GM12874 (cell line): ENCODE measurements around the gene SHISA6.

Experiments
- TF ChIP-seq, protein P1 (sequence below): IDR thresholded peaks from 2 replicates; pipeline ENCODE4 v1.5.1; 2011; ENCODE audit warnings: low read depth, mild to moderate bottlenecking, control low read depth, low read length, moderate library complexity; ENCODE audit not compliant: insufficient read depth

SHISA6 gene

GRCh38 chr17:11318207-11318606 is 77.2 kb downstream of the SHISA6 start:
- TF ChIP-seq, protein P1, sequence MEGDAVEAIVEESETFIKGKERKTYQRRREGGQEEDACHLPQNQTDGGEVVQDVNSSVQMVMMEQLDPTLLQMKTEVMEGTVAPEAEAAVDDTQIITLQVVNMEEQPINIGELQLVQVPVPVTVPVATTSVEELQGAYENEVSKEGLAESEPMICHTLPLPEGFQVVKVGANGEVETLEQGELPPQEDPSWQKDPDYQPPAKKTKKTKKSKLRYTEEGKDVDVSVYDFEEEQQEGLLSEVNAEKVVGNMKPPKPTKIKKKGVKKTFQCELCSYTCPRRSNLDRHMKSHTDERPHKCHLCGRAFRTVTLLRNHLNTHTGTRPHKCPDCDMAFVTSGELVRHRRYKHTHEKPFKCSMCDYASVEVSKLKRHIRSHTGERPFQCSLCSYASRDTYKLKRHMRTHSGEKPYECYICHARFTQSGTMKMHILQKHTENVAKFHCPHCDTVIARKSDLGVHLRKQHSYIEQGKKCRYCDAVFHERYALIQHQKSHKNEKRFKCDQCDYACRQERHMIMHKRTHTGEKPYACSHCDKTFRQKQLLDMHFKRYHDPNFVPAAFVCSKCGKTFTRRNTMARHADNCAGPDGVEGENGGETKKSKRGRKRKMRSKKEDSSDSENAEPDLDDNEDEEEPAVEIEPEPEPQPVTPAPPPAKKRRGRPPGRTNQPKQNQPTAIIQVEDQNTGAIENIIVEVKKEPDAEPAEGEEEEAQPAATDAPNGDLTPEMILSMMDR: no peak

DNA sequence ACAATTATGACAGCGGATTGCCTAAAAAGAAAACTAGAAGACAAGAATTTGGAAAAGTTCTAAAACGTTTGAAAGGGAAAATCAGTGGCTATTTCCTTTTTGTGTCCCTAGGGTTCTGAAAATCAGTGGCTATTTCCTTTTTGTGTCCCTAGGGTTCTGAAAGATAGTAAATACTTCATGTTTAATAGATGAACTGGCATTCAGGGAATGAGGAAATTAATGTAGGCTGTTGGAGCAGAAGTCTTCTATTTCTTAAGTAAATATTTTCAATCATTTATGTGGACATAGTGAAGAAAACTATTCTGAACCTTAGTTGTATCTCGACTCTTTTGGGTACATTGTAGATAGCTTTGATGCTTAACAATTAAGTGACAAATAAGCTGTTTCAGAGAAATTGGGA is 78.9 kb downstream of the SHISA6 start:
- TF ChIP-seq, protein P1: no peak

DNA sequence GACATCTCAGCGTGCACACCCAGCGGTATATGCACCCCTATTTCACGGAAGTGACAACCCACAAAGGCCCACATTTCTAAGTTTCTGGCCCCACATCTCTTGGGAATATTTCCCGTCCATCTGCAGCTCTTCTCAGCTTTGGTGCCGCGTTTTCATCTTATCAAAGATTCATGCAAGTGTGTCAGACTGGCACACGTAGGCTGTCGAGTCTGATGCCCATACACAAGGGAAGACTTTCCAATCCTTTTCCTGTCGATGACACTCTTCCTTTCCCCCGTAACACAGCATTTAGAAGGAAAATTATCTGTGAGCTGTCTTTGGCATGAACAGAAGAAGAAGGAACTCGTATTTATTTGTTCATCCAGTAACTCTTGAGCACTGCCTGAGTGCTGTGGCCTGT is 83.0 kb downstream of the SHISA6 start:
- TF ChIP-seq, protein P1: no peak

GRCh38 chr17:11324846-11325420 is 83.9 kb downstream of the SHISA6 start:
- TF ChIP-seq, protein P1: no peak

GRCh38 chr17:11326492-11326891 is 85.5 kb downstream of the SHISA6 start:
- TF ChIP-seq, protein P1: no peak

GRCh38 chr17:11328770-11329169 is 87.8 kb downstream of the SHISA6 start:
- TF ChIP-seq, protein P1: no peak

DNA sequence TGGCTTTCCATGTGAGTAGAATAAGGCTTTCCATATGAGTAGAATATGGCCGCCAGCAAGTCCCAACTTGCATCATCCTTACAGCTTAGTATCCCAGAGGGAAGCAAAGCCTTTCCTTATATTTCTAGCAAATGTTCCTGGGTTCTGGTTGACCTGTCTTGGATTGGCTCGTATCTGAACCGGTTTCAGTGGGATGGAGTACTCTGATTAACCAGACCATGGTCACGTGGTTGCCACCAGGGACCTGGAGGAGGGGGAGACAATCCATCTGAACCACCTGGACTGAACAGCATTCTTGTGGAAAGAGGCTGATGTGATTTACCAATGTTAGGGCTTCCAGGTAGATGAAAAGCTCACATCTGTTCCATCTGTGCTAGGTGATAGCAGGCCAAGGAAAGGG is 89.0 kb downstream of the SHISA6 start:
- TF ChIP-seq, protein P1: no peak

DNA sequence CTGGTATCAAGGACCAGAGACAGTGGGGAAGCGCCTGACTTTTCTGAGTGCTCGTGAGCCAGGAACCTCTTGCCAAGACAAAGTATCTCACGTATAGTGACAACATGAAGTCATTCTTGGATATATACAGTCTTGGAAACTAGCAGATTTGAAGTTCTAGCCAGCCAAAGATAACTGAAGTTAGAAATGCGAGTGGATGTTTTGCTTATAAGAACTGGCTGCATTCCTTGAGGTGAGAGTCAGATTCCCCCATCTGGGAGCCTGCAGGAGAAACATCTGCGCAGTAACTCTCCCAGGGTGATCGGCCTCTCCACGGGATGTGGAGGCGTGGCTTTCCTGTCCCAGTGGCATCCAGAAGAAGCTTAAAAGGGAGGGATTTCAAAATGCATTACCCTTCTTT is 89.8 kb downstream of the SHISA6 start:
- TF ChIP-seq, protein P1: no peak
